Sigmoid colon (tissue), 7 donors: Measurements from ENCODE around the gene GALNT13. TPM values are rescaled to one million over a fixed set of nuclear protein-coding genes. Genes with fewer than 3 reads are reported as not detected.

Experiments
- DNase-seq: peaks from one replicate; pipeline ENCODE4 v3.0.0-alpha.2; 2019
- H3K27ac ChIP-seq, 4 donors: fragments of 200-600 bp; sonication (generic); one replicate each; pipeline ENCODE4 v1.5.1; 2016 to 2019; ENCODE audit warnings: mild to moderate bottlenecking in 1 of 4
- H3K27me3 ChIP-seq, 3 donors: fragments of 200-600 bp; sonication (generic); one replicate each; pipeline ENCODE4 v1.5.1; 2019; ENCODE audit warnings: mild to moderate bottlenecking in 1 of 3
- H3K36me3 ChIP-seq, 4 donors: fragments of 200-600 bp; sonication (generic); one replicate each; pipeline ENCODE4 v1.5.1; 2016 to 2019
- H3K4me1 ChIP-seq, 4 donors: fragments of 200-600 bp; sonication (generic); one replicate each; pipeline ENCODE4 v1.5.1; 2017 to 2019
- H3K4me3 ChIP-seq, 4 donors: fragments of 200-600 bp; sonication (generic); one replicate each; pipeline ENCODE4 v1.5.1; 2017 to 2019; ENCODE audit warnings: mild to moderate bottlenecking in 2 of 4, moderate library complexity in 1 of 4
- H3K9me3 ChIP-seq, 4 donors: fragments of 200-600 bp in 3 of 4; sonication (generic) in 3 of 4; one replicate each; pipeline versions ENCODE4 v1.5.1 to v1.6.1; 2013 to 2019
- EP300 ChIP-seq, 4 donors: sonication (generic); formaldehyde crosslinking; IDR thresholded peaks; one replicate each; pipeline ENCODE4 v1.6.1; 2017; ENCODE audit warnings: antibody characterized with exemption in 4 of 4
- POLR2A ChIP-seq, 2 donors: fragments of 450-650 bp; IDR thresholded peaks; one replicate each; pipeline ENCODE4 v1.6.1; 2016; ENCODE audit warnings: antibody characterized with exemption in 2 of 2, mild to moderate bottlenecking in 2 of 2, moderate library complexity in 2 of 2
- POLR2AphosphoS5 ChIP-seq, 4 donors: sonication (generic); formaldehyde crosslinking; IDR thresholded peaks; one replicate each; pipeline ENCODE4 v1.6.1; 2017; ENCODE audit warnings: antibody characterized with exemption in 4 of 4
- WGBS, 2 donors: extraction: QIAGEN DNeasy Blood & Tissue Kit; methylation state at CpG; one replicate each; pipeline ENCODE4 v1.1.7; 2013; 5-methylcytosine and 5-hydroxymethylcytosine counted together
- intact Hi-C: fragments of 100-400 bp; cut with DNase I; formaldehyde crosslinking; loops from one replicate; pipeline ENCODE4 v1.15.1; 2023
- polyA plus RNA-seq, 3 donors: library from polyadenylated mRNA; stranded (reverse); fragments of 200-250 nt; gene quantifications; one replicate each; pipeline ENCODE4 v1.2.3, GENCODE V29; 2013
- total RNA-seq, 4 donors: library from RNA; depleted of rRNA; stranded (reverse); fragments of >200 nt; gene quantifications; one replicate each; pipeline ENCODE4 v1.1.0, GENCODE V29; 2016
- TF ChIP-seq, protein P1 (sequence below), 4 experiments: fragments of 450-650 bp in 3 of 4; fragments of 200-600 bp in 1 of 4; IDR thresholded peaks; one replicate each; pipeline ENCODE4 v1.5.1; 2016 to 2019; ENCODE audit warnings: antibody characterized with exemption in 4 of 4, mild to moderate bottlenecking in 3 of 4, moderate library complexity in 2 of 4
- donor health status: healthy with polysubstance abuse.
- donor health status: Bipolar disorder and iron deficiency.
- donor health status: healthy.

Gene GALNT13
- total and polyA plus RNA-seq, 7 donors = under 0.01 to 2.5 (median 0.82) TPM; not detected in 1

DNA sequence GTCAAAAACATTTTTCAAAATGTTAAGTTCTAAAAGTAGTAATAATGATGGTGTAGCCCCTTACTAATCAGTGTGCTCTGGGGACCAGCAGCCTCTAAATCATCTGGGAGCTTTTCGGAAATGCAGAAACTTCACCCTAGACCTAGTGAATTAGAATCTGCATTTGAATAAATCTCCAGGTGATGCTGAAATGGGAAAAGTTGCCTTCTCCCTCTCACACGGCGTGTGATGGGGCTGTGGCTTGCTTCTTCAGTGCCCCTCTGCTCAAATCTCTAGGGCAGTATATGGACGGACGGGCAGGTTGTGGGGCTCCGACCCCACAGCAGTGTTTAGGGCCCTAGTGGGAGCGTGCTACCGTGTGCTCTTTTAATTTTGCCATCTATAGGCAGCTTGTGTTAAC is 368.6 kb downstream of the GALNT13 start:
- intact Hi-C loops = no loop called here
- Histone ChIP-seq H3K36me3 (no peaks in the 10 kb centered on the region), H3K27me3 (no peaks in the 10 kb centered on the region), H3K4me3 (no peak overlapping the region), H3K9me3 (no peaks in the 10 kb centered on the region), H3K27ac (no peak overlapping the region), H3K4me1 (no peaks in the 10 kb centered on the region)
- DNase-seq = no peak
- TF ChIP-seq, protein P1, sequence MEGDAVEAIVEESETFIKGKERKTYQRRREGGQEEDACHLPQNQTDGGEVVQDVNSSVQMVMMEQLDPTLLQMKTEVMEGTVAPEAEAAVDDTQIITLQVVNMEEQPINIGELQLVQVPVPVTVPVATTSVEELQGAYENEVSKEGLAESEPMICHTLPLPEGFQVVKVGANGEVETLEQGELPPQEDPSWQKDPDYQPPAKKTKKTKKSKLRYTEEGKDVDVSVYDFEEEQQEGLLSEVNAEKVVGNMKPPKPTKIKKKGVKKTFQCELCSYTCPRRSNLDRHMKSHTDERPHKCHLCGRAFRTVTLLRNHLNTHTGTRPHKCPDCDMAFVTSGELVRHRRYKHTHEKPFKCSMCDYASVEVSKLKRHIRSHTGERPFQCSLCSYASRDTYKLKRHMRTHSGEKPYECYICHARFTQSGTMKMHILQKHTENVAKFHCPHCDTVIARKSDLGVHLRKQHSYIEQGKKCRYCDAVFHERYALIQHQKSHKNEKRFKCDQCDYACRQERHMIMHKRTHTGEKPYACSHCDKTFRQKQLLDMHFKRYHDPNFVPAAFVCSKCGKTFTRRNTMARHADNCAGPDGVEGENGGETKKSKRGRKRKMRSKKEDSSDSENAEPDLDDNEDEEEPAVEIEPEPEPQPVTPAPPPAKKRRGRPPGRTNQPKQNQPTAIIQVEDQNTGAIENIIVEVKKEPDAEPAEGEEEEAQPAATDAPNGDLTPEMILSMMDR (IDR thresholded peaks at IDR 0.05) = no peak
- TF ChIP-seq POLR2A (IDR thresholded peaks at IDR 0.05) = no peak
- no peak for TF ChIP-seq EP300 (IDR thresholded peaks at IDR 0.05)
- TF ChIP-seq POLR2AphosphoS5 (IDR thresholded peaks at IDR 0.05) = no peak
- 94 to 95% methylated on average over 8 of the region's 8 CpGs for WGBS, 2 donors

DNA sequence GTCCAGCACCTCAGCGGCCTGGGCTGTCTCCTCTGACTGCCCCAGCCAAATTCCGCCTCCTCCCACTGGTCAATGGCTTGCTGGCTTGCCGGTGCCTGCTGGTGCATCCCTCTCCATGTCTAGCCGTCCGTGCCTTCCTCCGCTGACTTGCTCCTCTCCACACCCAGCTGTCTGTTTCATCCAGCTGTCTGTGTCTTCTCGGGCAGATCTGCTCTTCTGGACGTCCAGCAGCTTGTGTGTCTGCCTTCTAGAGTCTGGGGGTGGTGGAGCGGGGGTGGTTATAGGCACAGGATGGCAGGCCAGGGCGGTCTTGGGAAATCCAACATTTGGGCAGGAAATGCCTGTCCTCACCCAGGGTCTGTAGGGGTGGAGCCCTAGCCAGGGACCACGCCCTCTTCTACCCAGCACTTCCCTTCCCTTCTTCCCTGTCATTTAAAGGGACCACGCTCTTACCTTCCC is 369.2 kb downstream of the GALNT13 start:
- TF ChIP-seq, protein P1 (IDR thresholded peaks at IDR 0.05) = no peak
- TF ChIP-seq POLR2AphosphoS5 (IDR thresholded peaks at IDR 0.05) (no peak), POLR2A (IDR thresholded peaks at IDR 0.05) (no peak), EP300 (IDR thresholded peaks at IDR 0.05) (no peak)
- 85 to 88% methylated on average over 12 of the region's 12 CpGs for WGBS, 2 donors
- no peak overlapping the region for H3K4me3 ChIP-seq
- DNase-seq = no peak
- no peaks in the 10 kb centered on the region for H3K36me3 ChIP-seq
- H3K27ac ChIP-seq = no peak overlapping the region
- H3K27me3 ChIP-seq = no peaks in the 10 kb centered on the region
- H3K9me3 ChIP-seq = no peaks in the 10 kb centered on the region
- no peaks in the 10 kb centered on the region for H3K4me1 ChIP-seq
- intact Hi-C loops = no loop called here

DNA sequence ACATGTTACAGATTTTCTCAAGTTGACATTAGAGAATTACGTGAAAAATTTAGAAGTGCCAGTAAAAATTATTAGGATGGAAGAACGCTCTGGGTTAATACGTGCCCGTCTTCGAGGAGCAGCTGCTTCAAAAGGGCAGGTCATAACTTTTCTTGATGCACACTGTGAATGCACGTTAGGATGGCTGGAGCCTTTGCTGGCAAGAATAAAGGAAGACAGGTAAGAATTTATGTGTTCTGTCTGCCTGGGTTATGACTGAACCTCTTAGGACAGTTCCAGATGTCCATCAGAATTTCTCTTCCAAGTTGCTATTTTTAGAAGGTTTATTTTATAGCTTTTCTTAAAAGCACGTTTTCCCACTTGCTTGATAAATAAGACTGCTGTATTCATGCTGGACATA is 371.0 kb downstream of the GALNT13 start:
- H3K4me3 ChIP-seq = no peak overlapping the region
- no peaks in the 10 kb centered on the region for H3K27me3 ChIP-seq
- DNase-seq = no peak
- intact Hi-C loops = no loop called here
- TF ChIP-seq POLR2AphosphoS5 (IDR thresholded peaks at IDR 0.05) = no peak
- TF ChIP-seq POLR2A (IDR thresholded peaks at IDR 0.05) = no peak
- TF ChIP-seq, protein P1 (IDR thresholded peaks at IDR 0.05) = no peak
- TF ChIP-seq EP300 (IDR thresholded peaks at IDR 0.05) = no peak
- 74 to 82% methylated on average over 7 of the region's 7 CpGs for WGBS, 2 donors
- no peaks in the 10 kb centered on the region for H3K36me3 ChIP-seq
- no peak overlapping the region for H3K27ac ChIP-seq
- no peaks in the 10 kb centered on the region for H3K4me1 ChIP-seq
- no peaks in the 10 kb centered on the region for H3K9me3 ChIP-seq

DNA sequence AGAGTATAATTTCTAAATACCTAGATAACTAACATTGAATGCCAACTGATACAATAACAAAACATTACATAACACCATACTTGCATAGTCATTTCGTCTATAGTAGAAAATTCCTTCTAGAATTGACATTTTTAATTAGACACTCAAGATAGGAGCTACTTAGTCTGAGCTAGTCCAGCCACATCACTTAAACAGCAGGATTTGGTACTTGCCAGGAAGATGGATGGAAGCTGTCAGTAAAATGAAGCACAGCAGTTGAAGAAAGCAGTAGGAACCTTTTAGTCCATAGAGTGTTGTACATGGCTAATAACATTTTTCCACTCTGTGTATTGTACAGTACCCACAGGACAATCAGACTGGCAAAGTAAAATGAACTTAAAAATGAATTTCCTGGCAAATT is 372.0 kb downstream of the GALNT13 start:
- 60 to 69% methylated on average over 1 of the region's 1 CpG for WGBS, 2 donors
- intact Hi-C loops = no loop called here

More for the DNA sequence above, 372.0 kb downstream of the GALNT13 start:
- Histone ChIP-seq H3K27me3 (no peaks in the 10 kb centered on the region), H3K4me3 (no peak overlapping the region), H3K36me3 (no peaks in the 10 kb centered on the region), H3K9me3 (no peaks in the 10 kb centered on the region), H3K4me1 (no peaks in the 10 kb centered on the region), H3K27ac (no peak overlapping the region)
- no peak for DNase-seq
- no peak for TF ChIP-seq POLR2AphosphoS5 (IDR thresholded peaks at IDR 0.05)
- TF ChIP-seq EP300 (IDR thresholded peaks at IDR 0.05) = no peak
- TF ChIP-seq, protein P1 (IDR thresholded peaks at IDR 0.05) = no peak
- TF ChIP-seq POLR2A (IDR thresholded peaks at IDR 0.05) = no peak
